ENCODE results near the gene CEP152.

DNA sequence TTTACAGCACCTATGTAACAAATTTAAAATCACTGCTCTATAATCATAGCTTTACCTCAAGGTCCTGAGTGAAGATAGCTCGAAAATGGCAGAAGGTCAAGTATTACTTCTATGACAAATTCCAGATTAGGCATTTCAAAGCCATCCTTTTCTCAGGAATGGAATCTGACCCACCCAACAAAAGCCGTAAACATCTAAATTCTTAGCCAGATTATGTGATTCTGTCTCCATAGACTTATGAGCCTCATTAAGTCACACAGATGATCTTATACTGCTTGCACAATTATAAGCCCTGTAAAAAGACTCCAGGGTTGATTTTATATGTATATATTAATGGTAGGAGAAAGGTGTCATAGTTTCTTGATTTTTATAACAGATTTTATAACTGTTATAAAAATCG lies 56.9 kb downstream of the CEP152 start:
- no peak for TF ChIP-seq CTCF (IDR thresholded peaks at IDR 0.05)
- TF ChIP-seq EZH2phosphoT487 (IDR thresholded peaks at IDR 0.05), result no peak
- TF ChIP-seq EZH2 (IDR thresholded peaks at IDR 0.05), result no peak

All from neural progenitor cell (in vitro differentiated cells).